ENCODE measurements around the gene ZNF630.
A peak's percentile ranks its signal among the peaks of the same experiment; 100 is the strongest.
"Not testable (repeated sequence)": the region's sequence is repeated elsewhere in the genome, so short reads cannot be mapped to it uniquely, and the experiment has no call there.

Gene ZNF630

DNA sequence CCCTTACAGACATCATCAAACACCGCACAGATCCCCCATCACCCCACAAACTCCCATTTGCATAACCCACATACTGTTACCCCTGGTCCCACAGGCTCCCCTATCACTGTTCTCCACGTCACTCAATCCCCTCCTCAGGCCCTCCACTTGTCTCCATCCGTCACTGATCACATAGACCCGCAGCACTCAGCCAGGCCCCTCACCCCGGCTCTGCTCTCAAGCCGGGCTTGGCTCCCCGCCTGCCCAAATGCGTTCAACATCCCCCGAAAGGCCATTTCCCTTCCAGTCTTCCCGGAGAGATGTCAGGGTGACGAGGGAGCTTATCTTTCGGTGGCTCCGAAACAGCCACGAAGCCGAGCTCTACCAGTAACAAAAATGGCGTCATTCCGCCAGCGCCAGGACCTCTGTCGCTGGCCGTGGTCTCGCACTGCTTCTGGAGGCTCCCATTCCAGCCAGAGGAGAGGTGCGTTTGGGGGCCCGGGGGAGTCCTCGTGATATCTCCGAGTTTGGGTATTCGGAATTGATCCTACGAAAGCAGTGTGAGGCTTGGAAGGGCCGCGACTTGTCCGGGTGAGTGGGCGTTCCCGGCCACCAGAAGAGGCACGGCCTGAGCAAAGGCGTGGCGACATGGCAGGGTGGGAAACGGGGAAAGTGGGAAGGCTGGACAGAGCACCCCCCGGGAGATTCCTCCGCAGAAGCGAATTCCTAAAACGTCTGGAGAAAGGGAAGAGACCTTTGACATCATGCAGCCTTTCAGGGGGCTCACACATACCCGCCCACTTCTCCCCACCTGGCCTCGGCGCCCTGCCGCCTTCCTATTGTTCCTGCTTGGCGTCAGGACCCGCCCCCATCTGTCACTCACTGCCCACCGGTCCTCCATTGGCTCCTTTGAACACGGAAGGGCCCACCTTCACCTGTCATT lies at the start of gene ZNF630:
Gene ZNF630 (minus strand): TSS at position 577 of the 922 bp plus-strand sequence. CDS start 4,754 bp downstream, outside the sequence.
- DNase-seq, result peak; percentile 18 to 38

DNA sequence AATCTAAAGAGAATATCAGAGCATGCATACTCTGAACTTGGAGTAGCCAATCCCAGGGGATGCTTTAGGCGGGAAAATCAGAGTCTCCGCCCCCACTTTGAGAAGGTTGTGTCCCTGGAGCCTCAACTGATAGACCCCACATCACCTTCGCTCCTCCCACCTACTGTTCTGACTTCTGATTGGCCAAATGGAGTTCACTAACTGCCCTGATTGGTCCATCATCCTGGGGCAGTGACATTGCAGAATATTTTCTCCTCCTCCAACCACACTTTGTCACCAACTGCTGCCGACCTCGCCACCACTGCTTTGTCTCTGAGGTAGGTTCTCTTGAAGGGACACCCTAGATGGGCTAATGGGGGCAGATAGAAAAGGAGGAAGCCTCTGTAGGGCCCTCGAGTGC lies 36.3 kb upstream of the ZNF630 start:
- no peak for DNase-seq

DNA sequence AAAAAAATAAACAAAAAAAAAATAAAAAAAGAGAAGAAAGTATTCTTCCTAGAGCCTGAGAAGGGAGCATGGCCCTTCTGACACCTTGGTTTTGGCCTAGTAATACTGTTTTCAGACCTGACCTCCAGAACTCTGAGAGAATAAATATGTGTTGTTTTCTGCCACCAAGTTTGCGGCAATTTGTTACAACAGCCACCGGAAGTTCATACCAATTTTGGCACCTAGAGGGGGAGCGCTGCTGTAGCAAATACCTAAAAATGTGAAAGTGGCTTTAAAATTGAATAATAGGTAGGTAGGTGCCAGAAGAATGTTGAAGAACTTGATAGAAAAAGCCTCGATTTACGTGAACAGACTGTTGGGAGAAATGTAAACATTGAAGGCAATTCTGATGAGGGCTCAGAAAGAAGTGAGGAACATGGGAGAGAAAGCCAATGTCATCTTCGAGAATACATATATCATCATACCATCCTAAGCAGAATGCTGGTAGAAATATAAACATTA lies 31.5 kb upstream of the ZNF630 start:
- DNase-seq, result no peak

DNA sequence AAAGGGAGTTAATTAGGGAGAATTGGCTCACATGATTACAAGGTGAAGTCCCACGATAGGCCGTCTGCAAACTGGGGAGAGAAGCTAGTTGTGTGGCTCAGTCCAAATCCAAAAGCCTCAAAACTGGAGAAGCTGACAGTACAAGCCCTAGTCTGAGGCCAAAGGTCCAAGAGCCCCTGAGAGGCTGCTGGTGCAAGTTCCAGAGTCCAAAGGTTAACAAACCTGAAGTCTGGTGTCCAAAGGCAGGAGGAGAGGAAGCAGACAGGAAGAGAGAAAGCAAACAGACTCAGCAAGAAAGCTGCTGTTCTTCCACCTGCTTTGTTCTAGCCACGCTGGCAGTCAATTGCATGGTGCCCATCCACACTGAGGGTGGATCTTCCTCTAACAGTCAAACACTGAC lies 30.0 kb upstream of the ZNF630 start:
- DNase-seq, result no peak

DNA sequence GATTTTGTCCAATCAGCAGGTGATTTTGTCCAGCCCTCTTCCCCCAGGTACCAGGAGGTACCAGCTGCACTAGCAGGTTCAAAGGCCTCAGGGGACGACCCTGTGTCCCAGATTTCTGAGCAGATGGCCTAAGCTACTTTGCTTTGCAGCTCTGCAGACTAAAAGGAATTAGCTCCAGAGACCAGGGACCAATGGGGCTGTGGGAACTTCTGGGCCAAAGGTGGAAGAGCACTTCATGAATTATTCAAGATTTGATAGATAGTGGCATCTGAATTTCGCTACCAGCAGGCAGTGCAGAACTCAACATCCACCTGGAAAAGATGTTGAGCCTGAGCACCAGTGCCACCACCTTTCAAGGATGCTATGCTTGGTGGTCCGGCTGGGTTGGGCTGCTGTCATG lies 21.1 kb upstream of the ZNF630 start:
- DNase-seq, result not testable (repeated sequence)

DNA sequence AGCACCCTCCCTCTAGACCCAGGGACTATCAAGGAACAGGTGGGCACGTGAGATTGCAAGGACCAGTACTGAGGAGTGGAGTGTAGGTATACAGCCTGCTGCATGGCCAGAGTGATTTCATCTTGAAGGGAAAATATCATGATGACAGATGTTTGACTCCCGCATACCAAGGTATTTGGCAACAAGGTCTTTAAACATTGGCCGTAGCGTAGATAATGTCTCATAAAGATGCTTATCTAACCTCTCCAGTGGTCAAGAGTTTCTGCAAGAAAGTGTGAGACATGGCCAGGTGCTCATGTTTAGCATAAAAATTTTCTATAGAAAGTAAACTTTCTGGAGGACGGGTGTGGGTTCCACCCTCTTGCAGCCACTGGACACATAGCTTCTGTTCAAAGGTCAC lies 18.7 kb upstream of the ZNF630 start:
- no peak for DNase-seq

DNA sequence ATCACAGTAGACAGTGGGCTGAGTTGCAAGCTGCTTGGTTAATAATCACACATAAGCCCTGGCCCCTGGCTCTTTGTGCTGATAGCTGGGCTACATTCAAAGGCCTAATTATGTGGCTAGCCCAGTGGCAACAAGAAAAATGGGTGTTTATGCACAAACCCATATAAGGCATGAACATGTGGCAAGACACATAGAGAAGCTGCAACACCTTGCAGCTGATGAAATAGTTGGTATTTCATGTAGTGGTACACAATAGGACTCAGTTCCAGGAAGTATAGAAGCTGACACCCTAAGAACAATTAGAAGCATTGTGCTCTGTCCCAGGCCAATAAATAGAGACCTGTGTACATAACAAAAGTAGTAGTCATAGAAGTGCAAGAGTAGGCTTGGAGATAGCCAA lies 14.6 kb upstream of the ZNF630 start:
- DNase-seq, result no peak

DNA sequence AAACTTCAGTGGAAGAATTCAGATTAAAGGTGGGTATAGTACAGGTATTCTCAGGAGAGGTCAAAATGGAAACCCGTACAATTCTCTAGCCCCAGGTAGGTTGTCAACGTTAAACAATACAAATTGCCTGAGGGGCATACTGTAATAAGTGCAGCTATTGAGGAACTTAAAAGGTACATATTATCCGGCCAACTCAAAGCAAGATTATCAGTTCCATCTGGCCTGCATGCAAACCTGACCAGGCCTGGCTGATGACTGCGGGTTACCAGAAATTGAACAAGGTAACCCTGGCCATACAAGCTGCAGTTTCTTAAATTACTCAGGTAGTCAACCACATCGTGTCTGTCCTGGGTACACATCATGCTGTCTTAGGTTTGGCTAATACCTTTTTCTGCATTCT lies 12.3 kb upstream of the ZNF630 start:
- DNase-seq, result no peak

DNA sequence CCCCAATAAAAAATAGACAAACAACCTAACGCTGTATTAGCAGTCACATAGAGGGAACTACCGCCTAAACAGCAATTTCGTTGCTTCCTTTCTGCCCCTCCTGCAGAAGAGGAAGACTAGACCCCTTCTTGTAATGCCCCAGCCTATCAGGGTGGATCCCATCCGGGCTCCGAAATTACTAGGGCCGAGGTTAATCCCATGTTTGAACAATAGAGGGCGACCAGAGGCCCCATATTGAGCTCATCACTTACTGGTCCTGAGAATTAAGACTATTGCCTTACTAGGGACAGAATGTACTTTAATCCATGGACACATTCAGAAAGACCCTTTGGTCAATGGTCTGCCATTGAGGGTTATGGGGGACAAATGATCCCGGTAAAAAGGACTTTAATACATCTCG lies 11.8 kb upstream of the ZNF630 start:
- peak; percentile 17 to 29 for DNase-seq

DNA sequence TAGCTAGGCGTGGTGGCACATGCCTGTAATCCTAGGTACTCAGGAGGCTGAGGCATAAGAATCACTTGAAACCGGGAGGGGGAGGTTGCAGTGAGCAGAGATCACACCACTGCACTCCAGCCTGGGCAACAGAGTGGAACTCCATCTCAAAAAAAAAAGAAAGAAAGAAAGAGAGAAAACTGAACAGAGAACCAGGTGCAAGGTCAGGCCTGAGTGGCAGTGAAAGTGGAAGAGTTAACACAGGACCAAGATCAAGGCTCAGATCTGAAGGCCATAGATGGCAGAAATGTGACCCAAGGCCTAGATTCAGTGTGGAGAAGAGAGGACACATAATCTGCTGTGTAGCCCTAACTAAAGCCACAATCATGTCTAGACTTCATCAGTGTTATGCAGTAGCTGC lies 4.9 kb upstream of the ZNF630 start:
- no peak for DNase-seq

DNA sequence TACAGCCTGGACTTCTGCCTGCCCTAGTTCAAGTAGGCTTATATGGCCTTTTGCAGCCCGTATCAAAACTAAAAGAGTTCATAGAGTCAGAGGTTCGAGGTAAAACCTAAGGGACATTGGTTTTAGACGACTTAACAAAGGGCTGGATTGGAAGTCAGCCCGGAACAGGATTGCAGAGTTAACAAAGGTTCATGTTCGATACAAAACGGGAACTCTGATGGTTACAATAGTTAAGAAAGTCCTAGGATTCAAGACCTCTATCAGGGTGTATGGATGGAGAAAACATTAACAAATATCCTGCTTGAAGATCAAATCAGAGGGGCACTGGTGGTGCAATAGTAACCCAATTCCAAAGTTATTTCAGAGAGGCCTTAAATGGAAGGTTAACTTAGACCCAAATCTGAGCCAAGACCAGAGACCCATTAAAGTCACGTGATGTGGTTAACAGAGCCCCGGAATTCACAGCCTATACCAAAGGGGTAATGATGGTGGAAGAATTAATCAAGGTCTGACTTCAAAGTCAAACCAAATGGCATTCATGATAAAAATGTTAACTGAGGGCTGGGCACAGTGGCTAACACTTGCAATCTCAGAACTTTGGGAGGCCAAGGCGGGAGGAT lies 656 bp upstream of the ZNF630 start:
- no peak for DNase-seq

DNA sequence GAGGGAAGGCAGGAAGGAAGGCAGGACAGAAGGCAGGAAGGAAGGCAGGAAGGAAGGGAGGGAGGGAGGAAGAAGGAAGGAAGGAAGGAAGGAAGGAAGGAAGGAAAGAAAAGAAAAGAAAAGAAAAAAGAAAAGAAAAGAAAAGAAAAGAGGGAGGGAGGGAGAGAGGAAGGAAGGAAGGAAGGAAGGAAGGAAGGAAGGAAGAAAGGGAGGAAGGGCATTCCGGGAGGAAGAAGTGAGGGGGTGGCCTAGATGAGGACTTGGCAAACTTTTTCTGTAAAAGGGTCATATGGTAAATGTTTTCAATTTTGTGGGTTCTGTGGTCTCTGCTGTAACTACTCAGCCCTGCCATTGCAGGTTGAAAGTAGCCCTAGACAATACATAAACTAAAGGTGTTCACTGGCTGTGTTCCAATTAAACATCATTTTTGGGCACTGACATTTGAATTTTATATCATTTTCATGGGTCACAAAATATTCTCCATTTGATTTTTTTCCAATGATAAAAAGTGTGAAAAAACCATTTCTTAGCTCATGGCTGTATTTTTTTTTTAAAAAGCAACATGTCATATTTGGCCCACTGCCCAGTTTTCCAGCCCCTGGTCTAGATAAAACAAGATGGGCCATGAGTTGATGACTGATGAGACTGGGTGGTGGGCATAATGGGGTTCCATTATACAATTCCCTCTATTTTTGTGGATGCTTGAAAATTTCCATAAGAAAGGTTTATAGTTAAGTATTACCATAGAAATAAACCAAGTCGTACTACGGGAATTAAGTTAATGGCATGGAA lies 3.1 kb downstream of the ZNF630 start:
- no peak for DNase-seq

DNA sequence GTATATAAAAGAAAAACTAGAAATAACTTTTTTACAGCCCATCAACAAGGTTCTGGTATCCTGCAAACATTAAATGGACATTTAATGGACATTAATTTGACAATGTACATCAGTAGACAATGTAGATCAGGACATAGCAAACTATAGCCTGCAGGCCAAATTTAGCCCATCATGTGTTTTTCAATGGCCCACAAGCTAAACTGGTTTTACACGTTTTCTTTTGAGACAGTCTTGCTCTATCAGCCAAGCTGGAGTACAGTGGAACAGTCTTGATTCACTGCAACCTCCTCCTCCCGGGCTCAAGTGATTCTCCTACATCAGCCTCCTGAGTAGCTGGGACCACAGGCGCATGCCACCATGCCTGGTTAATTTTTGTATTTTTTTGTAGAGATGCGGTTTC lies 7.2 kb downstream of the ZNF630 start:
- DNase-seq, result no peak

DNA sequence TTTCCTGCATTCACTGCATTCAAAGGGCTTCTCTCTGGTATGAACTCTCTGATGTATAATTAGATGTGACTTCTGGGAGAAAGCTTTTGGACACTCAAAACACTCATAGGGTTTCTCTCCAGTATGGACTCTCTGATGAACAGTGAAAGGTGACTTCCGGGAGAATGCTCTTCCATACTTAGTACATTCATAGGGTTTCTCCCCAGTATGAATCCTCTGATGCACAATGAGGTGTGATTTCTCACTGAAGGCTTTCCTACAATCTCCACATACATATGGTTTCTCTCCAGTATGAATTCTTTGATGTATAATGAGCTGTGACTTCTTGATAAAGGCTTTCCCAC lies 12.2 kb downstream of the ZNF630 start:
- DNase-seq, result no peak

DNA sequence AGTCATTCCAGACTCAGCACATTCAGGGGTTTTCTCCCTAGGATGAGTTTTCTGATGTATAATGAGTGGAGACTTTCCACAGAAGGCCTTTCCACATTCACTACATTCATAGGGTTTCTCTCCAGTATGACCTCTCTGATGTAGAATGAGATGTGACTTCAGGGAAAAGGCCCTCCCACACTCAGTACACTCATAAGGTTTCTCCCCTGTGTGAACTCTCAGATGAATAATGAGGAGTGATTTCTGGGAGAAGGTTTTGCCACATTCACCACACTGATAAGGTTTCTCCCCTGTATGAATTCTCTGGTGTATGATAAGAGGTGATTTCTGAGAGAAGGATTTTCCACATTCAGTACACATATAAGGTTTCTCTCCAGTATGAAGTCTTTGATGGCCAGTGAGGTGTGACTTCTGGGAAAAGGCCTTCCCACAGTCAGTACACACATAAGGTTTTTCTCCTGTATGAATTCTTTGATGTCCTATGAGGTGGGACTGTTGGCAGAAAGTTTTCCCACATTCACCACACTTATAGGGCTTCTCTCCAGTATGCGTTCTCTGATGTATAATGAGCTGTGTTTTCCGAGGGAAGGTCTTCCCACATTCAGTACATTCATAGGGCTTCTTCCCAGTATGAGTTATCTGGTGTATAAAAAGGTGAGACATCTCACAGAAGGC lies 12.7 kb downstream of the ZNF630 start:
- DNase-seq, result no peak

DNA sequence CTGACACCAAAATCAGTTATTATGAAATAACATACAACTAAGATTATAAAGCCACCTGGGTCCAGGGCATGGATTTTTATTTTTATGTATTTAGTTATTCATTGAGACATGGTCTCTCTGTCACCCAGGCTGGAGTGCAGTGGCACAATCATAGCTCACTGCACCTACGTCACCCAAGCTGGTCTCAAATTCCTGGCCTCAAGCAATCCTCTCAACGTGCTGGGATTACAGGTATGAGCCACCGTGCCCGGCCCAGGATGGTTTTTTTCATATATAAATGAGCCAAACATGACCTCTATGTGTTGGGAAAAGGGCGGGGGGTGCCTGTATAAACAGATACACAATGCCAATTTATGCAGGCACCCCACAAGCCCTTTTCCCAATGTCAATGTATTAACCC lies 24.6 kb downstream of the ZNF630 start:
- no peak for DNase-seq

DNA sequence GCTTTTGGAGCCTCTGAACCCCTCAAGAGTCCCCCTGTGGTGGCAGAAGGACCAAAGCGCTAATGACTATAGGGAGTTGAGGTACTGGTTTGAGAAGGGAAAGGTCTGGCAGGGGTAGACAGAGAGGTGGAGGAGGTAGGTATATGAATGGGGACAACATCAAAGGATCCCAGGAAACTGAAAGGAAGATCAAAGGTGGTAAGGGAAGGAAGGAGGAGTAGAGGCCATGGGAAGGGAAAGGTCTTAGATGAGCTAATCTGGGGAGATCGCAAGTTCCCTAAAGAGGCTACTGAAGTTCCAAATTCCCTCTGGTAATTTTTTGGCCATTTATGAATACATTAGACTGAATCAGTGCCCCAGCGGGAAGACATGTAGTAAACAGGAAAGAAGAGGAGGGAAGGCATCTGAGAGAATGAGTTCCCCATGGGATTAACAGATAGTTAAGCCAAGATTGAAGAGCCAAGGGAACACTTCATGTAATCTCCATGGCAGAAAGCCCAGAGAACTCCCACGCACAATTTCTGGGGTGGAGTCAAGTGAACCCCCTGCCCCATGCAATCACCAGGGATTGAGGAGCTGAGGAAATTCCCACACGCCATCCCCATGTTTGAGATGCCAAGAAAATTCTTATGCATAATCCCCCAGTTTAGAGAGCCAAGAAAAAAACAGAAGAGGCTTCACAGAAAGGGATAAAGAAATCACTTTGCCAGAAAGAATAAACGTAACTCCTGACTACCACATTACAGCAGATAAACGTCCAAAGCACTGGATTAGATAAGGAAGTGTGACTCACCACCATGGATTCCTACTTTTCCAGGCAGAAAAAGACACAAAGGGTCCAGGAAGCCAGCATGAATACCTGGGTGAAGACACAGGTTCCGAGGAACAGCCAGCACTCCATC lies 25.8 kb downstream of the ZNF630 start:
- no peak for DNase-seq

DNA sequence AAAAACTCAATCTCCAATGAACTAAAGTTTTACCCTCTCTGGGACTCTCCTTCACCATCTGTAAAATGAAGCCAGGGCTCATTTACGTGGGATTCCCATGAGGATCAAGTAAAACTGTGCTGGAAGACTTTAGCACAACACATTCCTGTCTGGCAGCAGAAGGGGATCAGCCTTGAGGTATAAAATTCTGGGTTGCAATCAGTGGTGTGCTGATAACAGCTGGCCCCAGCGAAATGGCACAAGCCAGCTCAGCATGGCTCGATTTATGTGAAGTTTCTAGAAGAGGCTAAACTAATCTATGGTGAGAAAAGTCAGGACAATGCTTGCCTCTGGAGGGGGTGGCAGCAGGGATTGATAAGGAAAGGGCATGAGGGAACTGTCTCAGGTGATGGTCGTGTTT lies 28.4 kb downstream of the ZNF630 start:
- no peak for DNase-seq

DNA sequence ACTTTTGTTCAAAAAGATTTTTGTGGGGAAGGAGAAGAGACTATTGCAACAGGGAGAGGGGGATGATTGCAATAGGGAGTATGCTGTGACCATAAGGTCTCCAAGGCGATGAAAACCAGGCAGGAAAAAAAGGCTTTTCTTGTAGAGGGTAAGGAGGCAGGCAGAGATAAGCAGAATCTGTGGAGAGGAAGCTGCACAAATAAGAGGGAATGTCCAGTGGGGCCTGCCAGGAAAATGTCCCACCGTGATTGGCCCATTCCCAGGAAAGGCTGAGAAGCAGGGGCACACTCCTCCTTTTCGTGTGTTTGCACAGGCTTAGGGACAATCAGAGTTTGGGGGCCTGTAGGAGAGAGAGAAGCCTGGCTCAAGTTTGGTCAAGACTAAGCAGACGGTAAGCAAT lies 35.5 kb downstream of the ZNF630 start:
- no peak for DNase-seq

DNA sequence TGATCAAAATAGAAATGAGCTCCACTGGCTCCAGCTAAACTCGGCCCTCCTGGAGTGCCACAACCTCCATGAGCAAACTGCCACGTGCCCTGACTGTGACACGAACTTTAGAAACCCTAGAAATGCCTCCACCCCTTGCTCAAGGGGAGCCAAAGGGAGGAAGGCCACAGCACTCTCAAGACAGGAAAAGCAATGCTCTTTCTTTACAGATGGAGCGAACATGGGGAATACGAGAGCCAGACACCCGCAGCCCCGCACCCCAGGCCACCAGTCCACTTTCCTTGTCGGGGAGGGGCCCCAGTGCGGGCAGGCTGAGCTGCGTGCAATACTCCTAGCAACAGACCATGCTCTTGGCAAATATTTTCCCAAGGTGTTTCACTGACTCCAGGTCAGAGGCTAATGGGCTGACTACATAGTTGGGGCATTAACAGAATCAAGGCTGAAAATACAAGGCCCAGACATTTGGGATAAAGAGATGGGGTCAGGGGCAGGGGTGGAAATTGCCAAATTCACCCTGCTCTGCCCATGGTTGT lies 40.7 kb downstream of the ZNF630 start:
- DNase-seq, result not testable (repeated sequence)

DNA sequence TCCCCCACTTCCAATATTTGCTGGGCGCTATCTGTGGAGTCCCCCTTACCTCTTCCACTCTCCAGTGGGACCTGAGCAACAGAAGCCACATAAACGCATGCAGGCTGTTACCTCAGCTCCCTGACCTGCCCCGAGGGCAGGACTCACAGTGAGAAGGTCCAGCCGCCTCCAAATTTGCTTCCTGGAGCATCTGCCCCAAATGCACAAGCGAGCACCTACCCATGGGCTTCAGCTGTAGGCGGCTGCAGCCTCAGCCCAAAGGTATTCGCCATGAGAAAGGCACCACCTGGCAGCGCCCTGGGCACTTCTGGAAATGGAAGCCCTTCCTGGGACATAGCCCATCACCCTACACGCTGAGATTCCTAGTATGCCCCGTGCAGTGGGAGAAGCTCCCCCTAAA lies 41.2 kb downstream of the ZNF630 start:
- DNase-seq, result no peak

DNA sequence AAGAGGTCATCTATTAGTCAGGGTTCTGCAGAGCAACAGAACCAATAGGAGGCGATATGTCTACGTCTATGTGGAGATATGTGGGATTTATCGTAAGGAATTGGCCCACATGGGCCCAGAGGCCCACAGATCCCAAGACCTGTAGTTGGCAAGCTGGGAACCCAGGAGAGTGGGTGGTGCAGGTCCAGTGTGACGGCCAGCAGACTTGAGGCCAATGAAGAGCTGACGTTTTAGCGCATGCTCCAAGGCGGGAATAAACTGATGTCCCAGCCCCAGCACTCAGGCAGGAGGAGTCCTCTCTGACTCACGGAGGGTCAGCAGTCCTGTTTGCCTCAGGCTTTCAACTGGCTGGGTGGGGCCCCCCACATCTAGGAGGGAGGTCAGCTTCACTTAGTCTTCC lies 43.3 kb downstream of the ZNF630 start:
- no peak for DNase-seq

Measured in stimulated activated CD4-positive, alpha-beta T cell treated with anti-CD3 and anti-CD28 coated beads, Interleukin-2, amount 100 ng/mL, for 48 hours (primary cell).